Measurements from ENCODE around the gene DLG2.

The DLG2 gene

GRCh38 chr11:84256618-84257017, 1370.5 kb downstream of the DLG2 start:
- TF ChIP-seq POLR2AphosphoS5 (IDR thresholded peaks at IDR 0.05; ENCODE audit: low read depth, low read length) (no peak), FOXP2 (optimal IDR thresholded peaks at IDR 0.05; ENCODE audit: borderline replicate concordance, extremely low read depth, extremely low read length, insufficient read depth) (no peak), REST (IDR thresholded peaks at IDR 0.05; ENCODE audit: insufficient read depth in 1 of 2, low read depth in 2 of 2, low read length in 2 of 2) (no peak), TAF1 (IDR thresholded peaks at IDR 0.05; ENCODE audit: borderline replicate concordance, insufficient read depth, low read length) (no peak), SIN3A (IDR thresholded peaks at IDR 0.05; ENCODE audit: borderline replicate concordance, insufficient read depth, low read length) (no peak)

GRCh38 chr11:84255483-84255882, 1371.7 kb downstream of the DLG2 start:
- TF ChIP-seq TAF1 (IDR thresholded peaks at IDR 0.05; ENCODE audit: borderline replicate concordance, insufficient read depth, low read length) (no peak), SIN3A (IDR thresholded peaks at IDR 0.05; ENCODE audit: borderline replicate concordance, insufficient read depth, low read length) (no peak), POLR2AphosphoS5 (IDR thresholded peaks at IDR 0.05; ENCODE audit: low read depth, low read length) (no peak), FOXP2 (optimal IDR thresholded peaks at IDR 0.05; ENCODE audit: borderline replicate concordance, extremely low read depth, extremely low read length, insufficient read depth) (no peak), REST (IDR thresholded peaks at IDR 0.05; ENCODE audit: insufficient read depth in 1 of 2, low read depth in 2 of 2, low read length in 2 of 2) (no peak)

DNA sequence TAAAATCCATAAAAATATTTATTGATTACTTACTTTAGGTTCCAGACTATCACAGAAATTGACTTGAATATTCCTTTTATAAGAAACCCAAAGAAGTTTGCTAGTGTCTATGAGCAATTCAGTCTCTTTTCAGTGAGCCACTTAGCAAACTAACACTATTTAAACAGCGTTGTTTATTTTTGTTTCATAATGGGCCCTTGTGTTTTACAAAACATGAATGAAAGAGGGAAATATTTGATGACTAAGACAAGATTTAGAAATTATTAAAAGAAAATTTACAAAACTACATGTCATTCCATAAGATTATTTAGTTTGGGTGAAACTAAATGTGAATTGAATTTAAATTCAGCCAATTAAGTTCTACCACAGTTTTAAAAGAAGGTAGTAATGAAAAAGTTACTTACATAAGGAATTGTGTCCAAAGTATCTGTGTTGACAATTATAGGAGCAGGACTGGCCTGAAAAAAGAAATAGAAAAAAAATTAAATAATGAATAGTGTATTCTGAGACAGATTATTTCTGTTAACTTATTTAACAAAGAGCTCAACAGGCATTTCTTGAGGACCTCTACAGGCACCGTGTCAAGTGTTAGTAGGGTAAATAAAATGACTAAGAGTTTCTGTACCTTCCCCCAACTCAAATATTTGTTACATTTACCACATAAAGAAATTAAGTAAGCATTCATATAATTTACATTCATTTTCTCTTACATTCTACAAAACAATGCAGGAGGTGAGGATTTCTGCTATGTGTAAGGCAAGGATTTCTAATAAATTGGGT, 1376.1 kb downstream of the DLG2 start:
- TF ChIP-seq POLR2AphosphoS5 (IDR thresholded peaks at IDR 0.05; ENCODE audit: low read depth, low read length) (no peak), FOXP2 (optimal IDR thresholded peaks at IDR 0.05; ENCODE audit: borderline replicate concordance, extremely low read depth, extremely low read length, insufficient read depth) (no peak), REST (IDR thresholded peaks at IDR 0.05; ENCODE audit: insufficient read depth in 1 of 2, low read depth in 2 of 2, low read length in 2 of 2) (no peak), SIN3A (IDR thresholded peaks at IDR 0.05; ENCODE audit: borderline replicate concordance, insufficient read depth, low read length) (no peak), TAF1 (IDR thresholded peaks at IDR 0.05; ENCODE audit: borderline replicate concordance, insufficient read depth, low read length) (no peak)

- no peak for TF ChIP-seq TAF1 (IDR thresholded peaks at IDR 0.05; ENCODE audit: borderline replicate concordance, insufficient read depth, low read length)
- no peak for TF ChIP-seq REST (IDR thresholded peaks at IDR 0.05; ENCODE audit: insufficient read depth in 1 of 2, low read depth in 2 of 2, low read length in 2 of 2)
- TF ChIP-seq FOXP2 (optimal IDR thresholded peaks at IDR 0.05; ENCODE audit: borderline replicate concordance, extremely low read depth, extremely low read length, insufficient read depth): no peak
- TF ChIP-seq POLR2AphosphoS5 (IDR thresholded peaks at IDR 0.05; ENCODE audit: low read depth, low read length): no peak
- TF ChIP-seq SIN3A (IDR thresholded peaks at IDR 0.05; ENCODE audit: borderline replicate concordance, insufficient read depth, low read length): no peak
Observed at GRCh38 chr11:84249344-84250135, 1377.6 kb downstream of the DLG2 start.
